SKM-1 treated with dmso at 0.1 percent for 144 hours (cell line): ENCODE data around the gene CHRDL1.
A peak's percentile ranks its signal among the peaks of the same experiment; 100 is the strongest.
"Not testable (repeated sequence)": the region's sequence is repeated elsewhere in the genome, so short reads cannot be mapped to it uniquely, and the experiment has no call there.

ENCODE experiments used
- DNase-seq: peaks from one replicate; lab custom pipeline; 2025; ENCODE audit not compliant: unreplicated experiment; lab: John Stamatoyannopoulos, UW

Gene CHRDL1

GRCh38 chrX:110795645-110796406 lies at the start of gene CHRDL1:
Gene CHRDL1, minus strand, starts transcription at chrX:110795817. Its CDS starts 3,636 bp downstream, at chrX:110792181.
- DNase-seq: no peak

- no peak for DNase-seq
Measured at GRCh38 chrX:110836982-110837381, 41.4 kb upstream of the CHRDL1 start.

- DNase-seq: no peak
Measured at GRCh38 chrX:110836451-110836850, 40.8 kb upstream of the CHRDL1 start.

- no peak for DNase-seq
Measured at GRCh38 chrX:110836001-110836400, 40.4 kb upstream of the CHRDL1 start.

GRCh38 chrX:110825972-110826371 lies 30.4 kb upstream of the CHRDL1 start:
- no peak for DNase-seq

GRCh38 chrX:110816543-110816942 lies 20.9 kb upstream of the CHRDL1 start:
- not testable (repeated sequence) for DNase-seq

- no peak for DNase-seq
Measured at GRCh38 chrX:110806145-110806544, 10.5 kb upstream of the CHRDL1 start.

- DNase-seq: no peak
Measured at GRCh38 chrX:110805303-110805702, 9.7 kb upstream of the CHRDL1 start.

GRCh38 chrX:110804446-110804845 lies 8.8 kb upstream of the CHRDL1 start:
- no peak for DNase-seq

GRCh38 chrX:110803506-110803905 lies 7.9 kb upstream of the CHRDL1 start:
- DNase-seq: no peak

- DNase-seq: no peak
Measured at GRCh38 chrX:110796407-110796697, 735 bp upstream of the CHRDL1 start.

GRCh38 chrX:110794601-110795000 lies 1.0 kb downstream of the CHRDL1 start:
- no peak for DNase-seq

- DNase-seq: no peak
Measured at GRCh38 chrX:110791071-110791470, 4.5 kb downstream of the CHRDL1 start.

- DNase-seq: no peak
Measured at GRCh38 chrX:110786486-110786885, 9.1 kb downstream of the CHRDL1 start.

- no peak for DNase-seq
Measured at GRCh38 chrX:110759785-110760184, 35.8 kb downstream of the CHRDL1 start.

GRCh38 chrX:110758781-110759422 lies 36.7 kb downstream of the CHRDL1 start:
- no peak for DNase-seq

- DNase-seq: no peak
Measured at GRCh38 chrX:110755611-110756010, 40.0 kb downstream of the CHRDL1 start.

GRCh38 chrX:110755061-110755460 lies 40.6 kb downstream of the CHRDL1 start:
- DNase-seq: no peak

- no peak for DNase-seq
Measured at GRCh38 chrX:110750526-110751189, 45.0 kb downstream of the CHRDL1 start.

GRCh38 chrX:110748256-110748806 lies 47.3 kb downstream of the CHRDL1 start:
- peak; percentile 13 for DNase-seq

- DNase-seq: no peak
Measured at GRCh38 chrX:110746014-110746413, 49.6 kb downstream of the CHRDL1 start.

GRCh38 chrX:110745288-110745687 lies 50.3 kb downstream of the CHRDL1 start:
- DNase-seq: no peak
